K562 (cell line): ENCODE results near the gene ST6GAL1. TPM values are rescaled to one million over a fixed set of nuclear protein-coding genes. Genes with fewer than 3 reads are reported as not detected.

Source experiments
- CBFA2T3 ChIP-seq: fragments of 450-650 bp; IDR thresholded peaks from 2 replicates; pipeline ENCODE4 v1.6.1; 2017
- CREM ChIP-seq: IDR thresholded peaks from 2 replicates; pipeline ENCODE4 v1.6.1; 2014; ENCODE audit warnings: antibody characterized with exemption, low read depth
- ETV6 ChIP-seq, 3 experiments: fragments of 150-350 bp in 1 of 3; sonication (generic) in 1 of 3; formaldehyde crosslinking in 1 of 3; IDR thresholded peaks; 2 replicates each; pipeline versions ENCODE4 v1.6.1 to v1.8.0; 2014 to 2022; ENCODE audit warnings: borderline replicate concordance in 2 of 3, low read depth in 2 of 3, antibody characterized with exemption in 1 of 3, low read length in 1 of 3, mild to moderate bottlenecking in 1 of 3, missing genetic modification reagents in 1 of 3
- FOXJ3 ChIP-seq: sonication (generic); formaldehyde crosslinking; IDR thresholded peaks from 2 replicates; pipeline ENCODE4 v1.4.0; 2020; ENCODE audit warnings: mild to moderate bottlenecking, missing genetic modification reagents
- GTF2B ChIP-seq: IDR thresholded peaks from 2 replicates; pipeline ENCODE4 v1.6.1; 2011; ENCODE audit not compliant: insufficient read length; ENCODE audit errors: extremely low read depth
- KDM5B ChIP-seq: fragments of 200-600 bp; sonication (generic); IDR thresholded peaks from 2 replicates; pipeline ENCODE4 v1.6.1; 2012; ENCODE audit warnings: low read depth, mild to moderate bottlenecking, moderate library complexity, low read length, control low read depth, inconsistent platforms; ENCODE audit not compliant: insufficient replicate concordance
- MEIS2 ChIP-seq: fragments of 450-650 bp; IDR thresholded peaks from 2 replicates; pipeline ENCODE4 v1.6.1; 2014; ENCODE audit warnings: mild to moderate bottlenecking; ENCODE audit not compliant: partially characterized antibody
- NUFIP1 ChIP-seq: fragments of 450-650 bp; IDR thresholded peaks from 2 replicates; pipeline ENCODE4 v1.6.1; 2018; ENCODE audit not compliant: partially characterized antibody
- OTX1 ChIP-seq: fragments of 450-650 bp; formaldehyde crosslinking; IDR thresholded peaks from 2 replicates; pipeline ENCODE4 v1.4.0; 2022; ENCODE audit warnings: mild to moderate bottlenecking
- PBX2 ChIP-seq, 2 experiments: IDR thresholded peaks in 1 of 2; conservative IDR thresholded peaks in 1 of 2; 2 replicates each; pipeline ENCODE4 v1.6.1; 2016; ENCODE audit warnings: low read depth in 2 of 2, mild to moderate bottlenecking in 1 of 2, missing compliant biosample characterization in 1 of 2, missing genetic modification characterization in 1 of 2, moderate library complexity in 1 of 2
- POLR2H ChIP-seq: IDR thresholded peaks from 2 replicates; pipeline ENCODE4 v1.6.1; 2016; ENCODE audit warnings: missing genetic modification characterization, low read depth, mild to moderate bottlenecking, control low read depth, missing compliant biosample characterization, moderate library complexity
- SMAD2 ChIP-seq: fragments of 150-350 bp; IDR thresholded peaks from 2 replicates; pipeline ENCODE4 v1.6.1; 2014; ENCODE audit warnings: low read depth, mild to moderate bottlenecking, low read length
- SMARCE1 ChIP-seq: fragments of 450-650 bp; IDR thresholded peaks from 2 replicates; pipeline ENCODE4 v1.7.1; 2016; ENCODE audit warnings: mild to moderate bottlenecking
- SRF ChIP-seq, 2 experiments: fragments of 250-450, 450-650 bp in 1 of 2; sonication (Bioruptor Pico) in 1 of 2; sonication (generic) in 1 of 2; formaldehyde crosslinking; IDR thresholded peaks; 2 replicates each; pipeline versions ENCODE4 v1.5.0 to v1.5.1; 2020 to 2022; ENCODE audit warnings: mild to moderate bottlenecking in 1 of 2, missing genetic modification reagents in 1 of 2
- SRSF1 ChIP-seq: fragments of 200-400 bp; formaldehyde crosslinking; IDR thresholded peaks from 2 replicates; pipeline ENCODE4 v1.6.1; 2017; ENCODE audit warnings: mild to moderate bottlenecking, low read depth, low read length, moderate library complexity
- STAT5A ChIP-seq: IDR thresholded peaks from 2 replicates; pipeline ENCODE4 v1.6.1; 2012; ENCODE audit warnings: low read length, inconsistent platforms, borderline replicate concordance
- TFAM ChIP-seq: fragments of 250-450 bp; sonication (Bioruptor Pico); conservative IDR thresholded peaks from 2 replicates; pipeline ENCODE4 v1.5.0; 2021; ENCODE audit warnings: mild to moderate bottlenecking, moderate library complexity
- TGIF2 ChIP-seq: sonication (generic); formaldehyde crosslinking; IDR thresholded peaks from 2 replicates; pipeline ENCODE4 v1.8.1; 2022; ENCODE audit warnings: mild to moderate bottlenecking, missing genetic modification reagents, moderate library complexity
- WHSC1 ChIP-seq: IDR thresholded peaks from one replicate; pipeline ENCODE4 v1.6.1; 2012; ENCODE audit warnings: low read length, control low read depth, inconsistent platforms
- ZFP30 ChIP-seq: fragments of 250-450 bp; sonication (Bioruptor Pico); IDR thresholded peaks from 2 replicates; pipeline ENCODE4 v1.8.0; 2022; ENCODE audit warnings: moderate library complexity, mild to moderate bottlenecking, inconsistent platforms, borderline replicate concordance
- ZNF143 ChIP-seq: sonication (generic); formaldehyde crosslinking; IDR thresholded peaks from 2 replicates; pipeline ENCODE4 v1.9.0; 2022; ENCODE audit warnings: mild to moderate bottlenecking, missing genetic modification reagents
- ZNF175 ChIP-seq: fragments of 200-800 bp; sonication (Bioruptor generic); IDR thresholded peaks from 2 replicates; pipeline ENCODE4 v1.6.1; 2016; ENCODE audit warnings: low read depth, mild to moderate bottlenecking, missing genetic modification characterization, missing compliant biosample characterization
- ZNF224 ChIP-seq: sonication (generic); formaldehyde crosslinking; IDR thresholded peaks from 2 replicates; pipeline ENCODE4 v1.8.0; 2022; ENCODE audit warnings: mild to moderate bottlenecking, missing genetic modification reagents
- ZNF766 ChIP-seq: fragments of 200-800 bp; sonication (Bioruptor generic); conservative IDR thresholded peaks from 2 replicates; pipeline ENCODE4 v1.6.1; 2016; ENCODE audit warnings: missing genetic modification characterization, missing compliant biosample characterization
- polyA plus RNA-seq, 8 experiments: library from polyadenylated mRNA; depleted of rRNA in 4 of 8; stranded (reverse) in 5 of 8; unstranded in 3 of 8; fragments of >200 nt; fragmentation: Nextera tagmentation in 2 of 8; fragmentation: Illumina TruSeq in 1 of 8; extraction: Ambion mirVana in 2 of 8; extraction: Trizol in 1 of 8; gene quantifications; 2 replicates each; pipeline versions ENCODE4 v1.2.1 to v1.2.3, GENCODE V29; 2011 to 2014; ENCODE audit warnings: inconsistent platforms in 1 of 8, missing spikeins in 1 of 8
- total RNA-seq, 7 experiments: library from RNA; depleted of rRNA in 6 of 7; stranded (reverse); fragments of >200 nt in 6 of 7; fragmentation: Illumina TruSeq in 2 of 7; extraction: Trizol in 2 of 7; gene quantifications; 2 replicates each; pipeline versions ENCODE4 v1.2.1 to v1.2.3, GENCODE V29; 2011 to 2021; ENCODE audit warnings: low replicate concordance in 1 of 7

Gene ST6GAL1
- total and polyA plus RNA-seq, 9 of the 15 experiments (the other 6 are each of a cell fraction or from before 2014, with no cell fraction given), result 31.9 to 145 (median 71.0) TPM

GRCh38 chr3:187022403-187023029 lies 92.2 kb downstream of the ST6GAL1 start (continued):
- no peak for TF ChIP-seq PBX2 (CRISPR knock-in tag; IDR thresholded peaks at IDR 0.05; ENCODE audit: low read depth)
- 0 out of 2 replicates have a peak, but pooled peaks have one; percentile 17 for TF ChIP-seq PBX2 (tag; conservative IDR thresholded peaks at IDR 0.05; ENCODE audit: low read depth)
- no peak for TF ChIP-seq TGIF2 (CRISPR knock-in tag)
- no peak for TF ChIP-seq ZNF224 (CRISPR knock-in tag)
- TF ChIP-seq NUFIP1, result no peak
- peak; percentile 80 for TF ChIP-seq CREM
- no peak for TF ChIP-seq GTF2B
- peak; percentile 99 for TF ChIP-seq CBFA2T3
- TF ChIP-seq ETV6 (IDR thresholded peaks at IDR 0.05; ENCODE audit: borderline replicate concordance in 1 of 2, low read depth in 2 of 2, low read length in 1 of 2), result peak in 1 of 2 experiments; percentile 79; a peak in 1 of 4 replicates
- no peak for TF ChIP-seq ETV6 (CRISPR knock-in tag; IDR thresholded peaks at IDR 0.05; ENCODE audit: borderline replicate concordance)
- no peak for TF ChIP-seq SMAD2
- TF ChIP-seq POLR2H (tag), result no peak
- no peak for TF ChIP-seq KDM5B
- TF ChIP-seq WHSC1, result no peak
- TF ChIP-seq SRF (CRISPR knock-in tag; IDR thresholded peaks at IDR 0.05), result 0 out of 4 replicates have a peak, but pooled peaks of 1 of the 2 experiments have one; percentile 12
- no peak for TF ChIP-seq TFAM (CRISPR knock-in tag)
- no peak for TF ChIP-seq ZNF143
- peak; percentile 90; the same call in 1 of the 2 replicates for TF ChIP-seq ZNF766 (CRISPR knock-in tag)
- TF ChIP-seq FOXJ3, result no peak
- peak; percentile 96 for TF ChIP-seq STAT5A
- peak; percentile 99 for TF ChIP-seq SMARCE1
- TF ChIP-seq ZFP30, result no peak
- TF ChIP-seq MEIS2, result peak; percentile 33
- TF ChIP-seq ZNF175 (CRISPR knock-in tag), result peak; percentile 65; the same call in 1 of the 2 replicates
- TF ChIP-seq OTX1 (CRISPR knock-in tag), result no peak
- TF ChIP-seq SRSF1, result no peak
